Sigmoid colon (tissue), 3 donors: ENCODE measurements around the gene SCO2.

Source experiments
- CTCF ChIP-seq, 4 experiments: fragments of 450-650 bp in 3 of 4; fragments of 200-600 bp in 1 of 4; IDR thresholded peaks; one replicate each; pipeline ENCODE4 v1.5.1; 2016 to 2019; ENCODE audit warnings: antibody characterized with exemption in 4 of 4, mild to moderate bottlenecking in 3 of 4, moderate library complexity in 2 of 4
- POLR2A ChIP-seq, 2 donors: fragments of 450-650 bp; IDR thresholded peaks; one replicate each; pipeline ENCODE4 v1.6.1; 2016; ENCODE audit warnings: antibody characterized with exemption in 2 of 2, mild to moderate bottlenecking in 2 of 2, moderate library complexity in 2 of 2

GRCh38 chr22:50477923-50478322 lies 47.5 kb downstream of the SCO2 start:
- no peak for TF ChIP-seq CTCF (IDR thresholded peaks at IDR 0.05)
- no peak for TF ChIP-seq POLR2A (IDR thresholded peaks at IDR 0.05)
